Spleen (tissue), 7 donors: ENCODE data around the gene AHNAK2.

ENCODE experiments used
- CTCF ChIP-seq, 11 experiments: fragments of 200-600 bp in 7 of 11; fragments of 450-650 bp in 4 of 11; sonication (generic) in 4 of 11; IDR thresholded peaks in 8 of 11; conservative IDR thresholded peaks in 3 of 11; 1 replicate in 7 of 11; 2 replicates in 4 of 11; pipeline versions ENCODE4 v1.4.0 to v1.8.0; 2016 to 2021; ENCODE audit warnings: antibody characterized with exemption in 11 of 11, inconsistent platforms in 4 of 11, mild to moderate bottlenecking in 1 of 11
- POLR2A ChIP-seq, 3 donors: fragments of 450-650 bp; IDR thresholded peaks; one replicate each; pipeline ENCODE4 v1.5.1; 2017; ENCODE audit warnings: antibody characterized with exemption in 3 of 3, mild to moderate bottlenecking in 1 of 3
- POLR2AphosphoS5 ChIP-seq, 3 donors: sonication (generic); formaldehyde crosslinking; IDR thresholded peaks; one replicate each; pipeline ENCODE4 v1.5.1; 2017; ENCODE audit warnings: antibody characterized with exemption in 3 of 3
- donor health status: DM: no; HTN: no; CAD: no; lungs with moderate emphysema.
- donor health status: DM: no; HTN: no; CAD: no.
- donor health status: DM: no; HTN: no; CAD: no.

DNA sequence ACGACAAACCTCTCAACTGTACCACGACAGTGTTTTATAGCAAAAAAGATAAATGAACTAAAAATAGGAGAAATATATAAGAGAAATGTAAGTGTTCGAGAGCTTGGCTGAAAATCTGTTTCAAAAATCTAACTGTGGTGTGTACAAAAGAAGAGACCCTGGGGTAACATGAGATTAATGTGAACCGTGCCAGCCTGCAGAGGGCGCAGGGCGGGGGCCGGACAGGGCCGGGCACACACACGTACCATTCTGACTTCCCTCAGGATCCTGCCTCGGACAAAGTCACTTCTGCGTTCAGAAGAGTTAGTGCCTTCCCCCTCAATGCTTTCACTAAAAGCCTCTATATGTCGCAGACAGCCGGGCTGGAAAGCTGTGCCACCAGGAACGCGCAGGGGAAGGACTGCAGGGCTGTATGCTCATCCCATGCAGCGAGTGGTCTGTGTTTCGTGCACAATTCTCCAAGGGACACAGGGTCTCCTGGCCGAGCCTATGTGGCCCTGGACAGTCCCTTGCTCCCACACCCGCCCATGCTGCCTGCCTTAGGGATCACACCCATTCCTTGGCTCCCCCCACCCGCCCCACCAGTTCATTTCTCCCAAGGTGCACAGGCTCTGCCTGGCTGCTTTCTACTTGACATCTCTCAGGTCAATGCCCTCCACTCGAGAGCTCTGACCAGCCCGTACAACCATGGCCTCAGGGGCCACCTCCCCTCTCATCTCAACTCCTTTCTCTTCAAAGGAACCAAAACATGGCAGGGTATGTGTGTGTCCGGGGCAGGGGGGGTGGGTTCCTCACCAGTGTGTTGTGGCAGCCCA is 34.2 kb upstream of the AHNAK2 start:
- TF ChIP-seq POLR2AphosphoS5 (IDR thresholded peaks at IDR 0.05) = peak in 1 of 3 donors; percentile 6
- no peak for TF ChIP-seq POLR2A (IDR thresholded peaks at IDR 0.05)
- TF ChIP-seq CTCF (IDR thresholded peaks at IDR 0.05 in 8 of 11, conservative IDR thresholded peaks at IDR 0.05 in 3 of 11) = peak in 5 of 11 experiments; percentile 8 to 44 (median 31)
